ENCODE measurements around the gene SLC30A3.
"Not testable (repeated sequence)": the region's sequence is repeated elsewhere in the genome, so short reads cannot be mapped to it uniquely, and the experiment has no call there.

SLC30A3 gene

GRCh38 chr2:27262379-27263286 lies at the start of gene SLC30A3:
Gene SLC30A3 (minus strand): TSS chr2:27263047. CDS start chr2:27262906, 141 bp downstream.
- no peak for DNase-seq (ENCODE audit: low read depth)

- no peak for DNase-seq (ENCODE audit: low read depth)
Observed at GRCh38 chr2:27312152-27312551, 49.3 kb upstream of the SLC30A3 start.

- no peak for DNase-seq (ENCODE audit: low read depth)
Observed at GRCh38 chr2:27309651-27310050, 46.8 kb upstream of the SLC30A3 start.

GRCh38 chr2:27308359-27308881 lies 45.6 kb upstream of the SLC30A3 start, which contains the start of gene UCN:
Gene UCN (minus strand): TSS chr2:27308445. CDS start chr2:27307895, 550 bp downstream.
- DNase-seq (ENCODE audit: low read depth) = no peak

- no peak for DNase-seq (ENCODE audit: low read depth)
Observed at GRCh38 chr2:27307545-27308358, 44.9 kb upstream of the SLC30A3 start.

GRCh38 chr2:27307287-27307544 lies 44.4 kb upstream of the SLC30A3 start:
- no peak for DNase-seq (ENCODE audit: low read depth)

GRCh38 chr2:27306573-27307286 lies 43.9 kb upstream of the SLC30A3 start:
- no peak for DNase-seq (ENCODE audit: low read depth)

GRCh38 chr2:27306136-27306535 lies 43.3 kb upstream of the SLC30A3 start:
- no peak for DNase-seq (ENCODE audit: low read depth)

- no peak for DNase-seq (ENCODE audit: low read depth)
Observed at GRCh38 chr2:27305516-27305915, 42.7 kb upstream of the SLC30A3 start.

- DNase-seq (ENCODE audit: low read depth) = no peak
Observed at GRCh38 chr2:27304488-27305240, 41.8 kb upstream of the SLC30A3 start.

- peak; percentile 72 for DNase-seq (ENCODE audit: low read depth)
Observed at GRCh38 chr2:27303093-27304025, 40.5 kb upstream of the SLC30A3 start.

- not testable (repeated sequence) for DNase-seq (ENCODE audit: low read depth)
Observed at GRCh38 chr2:27300606-27301005, 37.8 kb upstream of the SLC30A3 start.

GRCh38 chr2:27298391-27299080 lies 35.7 kb upstream of the SLC30A3 start:
- no peak for DNase-seq (ENCODE audit: low read depth)

- DNase-seq (ENCODE audit: low read depth) = no peak
Observed at GRCh38 chr2:27297195-27297594, 34.3 kb upstream of the SLC30A3 start.

- no peak for DNase-seq (ENCODE audit: low read depth)
Observed at GRCh38 chr2:27296481-27296880, 33.6 kb upstream of the SLC30A3 start.

GRCh38 chr2:27294928-27295327 lies 32.1 kb upstream of the SLC30A3 start:
- DNase-seq (ENCODE audit: low read depth) = no peak

- DNase-seq (ENCODE audit: low read depth) = no peak
Observed at GRCh38 chr2:27291865-27292264, 29.0 kb upstream of the SLC30A3 start.

GRCh38 chr2:27290549-27290948 lies 27.7 kb upstream of the SLC30A3 start:
- no peak for DNase-seq (ENCODE audit: low read depth)

- no peak for DNase-seq (ENCODE audit: low read depth)
Observed at GRCh38 chr2:27288610-27289009, 25.8 kb upstream of the SLC30A3 start.

GRCh38 chr2:27285481-27285880 lies 22.6 kb upstream of the SLC30A3 start:
- DNase-seq (ENCODE audit: low read depth) = no peak

Measured in fibroblast of the conjunctiva (primary cell).